CD14-positive monocyte (primary cell): ENCODE data around the gene KIF26B. TPM values are rescaled to one million over a fixed set of nuclear protein-coding genes. Genes with fewer than 3 reads are reported as not detected.

Experiments used
- DNase-seq, 3 donors: peaks; one replicate each; pipeline ENCODE4 v3.0.0-alpha.2; 2011 to 2022
- H2AFZ ChIP-seq: 2 replicates; pipeline ENCODE4 v1.6.0; 2012; ENCODE audit warnings: mild to moderate bottlenecking, low read depth, low read length, inconsistent platforms; ENCODE audit not compliant: insufficient read depth, poor library complexity, severe bottlenecking
- H3K27ac ChIP-seq, 2 donors: 1 replicate in 1 of 2; 2 replicates in 1 of 2; pipeline ENCODE4 v1.5.1; 2012 to 2013; ENCODE audit warnings: low read length in 2 of 2, control low read depth in 1 of 2, inconsistent platforms in 1 of 2, low read depth in 1 of 2, mild to moderate bottlenecking in 1 of 2
- H3K27me3 ChIP-seq, 2 donors: one replicate each; pipeline versions ENCODE4 v1.6.0 to v1.6.1; 2011 to 2013; ENCODE audit warnings: low read length in 2 of 2; ENCODE audit not compliant: control insufficient read depth in 2 of 2, insufficient read depth in 2 of 2
- H3K36me3 ChIP-seq, 2 donors: replicated peaks in 1 of 2; 1 replicate in 1 of 2; 2 replicates in 1 of 2; pipeline versions ENCODE4 v1.5.1 to v1.6.1; 2012 to 2013; ENCODE audit warnings: low read length in 2 of 2, control low read depth in 1 of 2, inconsistent platforms in 1 of 2, mild to moderate bottlenecking in 1 of 2; ENCODE audit not compliant: insufficient read depth in 2 of 2, control insufficient read depth in 1 of 2
- H3K4me1 ChIP-seq, 2 donors: 1 replicate in 1 of 2; 2 replicates in 1 of 2; pipeline versions ENCODE4 v1.5.1 to v1.6.1; 2012 to 2013; ENCODE audit warnings: low read length in 2 of 2, control low read depth in 1 of 2, inconsistent platforms in 1 of 2, mild to moderate bottlenecking in 1 of 2, moderate library complexity in 1 of 2; ENCODE audit not compliant: insufficient read depth in 2 of 2, control insufficient read depth in 1 of 2
- H3K4me2 ChIP-seq: replicated peaks from 2 replicates; pipeline ENCODE3; 2012; ENCODE audit warnings: low read length, moderate library complexity, mild to moderate bottlenecking; ENCODE audit not compliant: poor library complexity, severe bottlenecking; ENCODE audit errors: extremely low read depth
- H3K4me3 ChIP-seq, 3 experiments: fragments of 200-600 bp in 1 of 3; sonication (generic) in 1 of 3; replicated peaks in 1 of 3; 1 replicate in 2 of 3; 2 replicates in 1 of 3; pipeline ENCODE4 v1.5.1; 2011 to 2013; ENCODE audit warnings: low read length in 3 of 3, mild to moderate bottlenecking in 3 of 3, control low read depth in 2 of 3, low read depth in 2 of 3, inconsistent platforms in 1 of 3, moderate library complexity in 1 of 3
- H3K79me2 ChIP-seq: 2 replicates; pipeline ENCODE4 v1.6.0; 2012; ENCODE audit warnings: mild to moderate bottlenecking, control low read depth, inconsistent platforms, low read length, moderate library complexity; ENCODE audit not compliant: insufficient read depth
- H3K9ac ChIP-seq: 2 replicates; pipeline ENCODE4 v1.6.0; 2017; ENCODE audit warnings: low read length, mild to moderate bottlenecking; ENCODE audit not compliant: insufficient read depth, poor library complexity, severe bottlenecking
- H3K9me3 ChIP-seq, 2 donors: replicated peaks in 1 of 2; 1 replicate in 1 of 2; 2 replicates in 1 of 2; pipeline versions ENCODE4 v1.5.1 to v1.6.1; 2012 to 2013; ENCODE audit warnings: low read length in 2 of 2, control low read depth in 1 of 2; ENCODE audit not compliant: control insufficient read depth in 1 of 2, insufficient read depth in 1 of 2
- H4K20me1 ChIP-seq: 2 replicates; pipeline ENCODE4 v1.6.0; 2012; ENCODE audit warnings: mild to moderate bottlenecking, low read length, control low read depth, moderate library complexity; ENCODE audit not compliant: insufficient read depth
- H3K27ac Mint-ChIP-seq, 7 donors: one replicate each; pipeline ENCODE4 v1.8.0; 2020; ENCODE audit warnings: mild to moderate bottlenecking in 7 of 7, mixed read lengths in 7 of 7, moderate library complexity in 6 of 7, inconsistent platforms in 2 of 7
- H3K27me3 Mint-ChIP-seq, 3 donors: one replicate each; pipeline ENCODE4 v1.8.0; 2021 to 2022; ENCODE audit warnings: low read depth in 3 of 3, mild to moderate bottlenecking in 3 of 3, mixed read lengths in 3 of 3, moderate library complexity in 3 of 3, inconsistent platforms in 1 of 3
- H3K36me3 Mint-ChIP-seq, 2 donors: one replicate each; pipeline ENCODE4 v1.8.0; 2020; ENCODE audit warnings: mixed read lengths in 2 of 2, inconsistent platforms in 1 of 2, mild to moderate bottlenecking in 1 of 2
- H3K4me1 Mint-ChIP-seq: one replicate; pipeline ENCODE4 v1.8.0; 2020; ENCODE audit warnings: mild to moderate bottlenecking, mixed read lengths
- H3K4me3 Mint-ChIP-seq, 2 donors: one replicate each; pipeline ENCODE4 v1.8.0; 2020; ENCODE audit warnings: mild to moderate bottlenecking in 2 of 2, mixed read lengths in 2 of 2, moderate library complexity in 1 of 2
- H3K9me3 Mint-ChIP-seq, 7 donors: one replicate each; pipeline ENCODE4 v1.8.0; 2020 to 2022; ENCODE audit warnings: mixed read lengths in 7 of 7, mild to moderate bottlenecking in 6 of 7, moderate library complexity in 6 of 7, inconsistent platforms in 2 of 7
- CTCF ChIP-seq: fragments of 200-600 bp; IDR thresholded peaks from one replicate; pipeline ENCODE4 v1.8.0; 2022; ENCODE audit warnings: antibody characterized with exemption, mild to moderate bottlenecking
- WGBS: methylation state at CpG from one replicate; pipeline ENCODE4 v1.1.5; 2013; ENCODE audit warnings: missing lambda C conversion rate; ENCODE audit not compliant: insufficient coverage; 5-methylcytosine and 5-hydroxymethylcytosine counted together
- intact Hi-C, 2 donors: fragments of 100-400 bp; cut with micrococcal nuclease; formaldehyde crosslinking; loops; one replicate each; pipeline versions ENCODE4 v1.15.0 to v1.15.1; 2023
- polyA plus RNA-seq, 3 donors: library from polyadenylated mRNA; depleted of rRNA in 1 of 3; unstranded in 2 of 3; stranded (reverse) in 1 of 3; fragments of 300-500 nt in 2 of 3; fragments of >200 nt in 1 of 3; fragmentation: Illumina TruSeq in 2 of 3; gene quantifications; 1 replicate in 2 of 3; 2 replicates in 1 of 3; pipeline ENCODE4 v1.2.3, GENCODE V29; 2012 to 2021

Gene KIF26B
- polyA plus RNA-seq, 3 donors: 0.01 to 0.05 TPM; not detected in 1

- intact Hi-C loops: no loop called here
- Mint-ChIP-seq H3K36me3 (peaks cover 0 to 3% of the 10 kb centered on the region in 2 donors), H3K4me3 (no peak overlapping the region), H3K27me3 (peaks cover 15 to 27% (median 18%) of the 10 kb centered on the region in 3 donors), H3K9me3 (peaks cover 0 to 3% (median 0%) of the 10 kb centered on the region in 7 donors), H3K27ac (no peak overlapping the region), H3K4me1 (no peaks in the 10 kb centered on the region)
- H3K4me2 ChIP-seq: no peak overlapping the region
- H3K9me3 ChIP-seq: peaks cover 0 to 3% of the 10 kb centered on the region in 2 donors
- no peaks in the 10 kb centered on the region for H3K27me3 ChIP-seq
- 98% methylated on average over 8 of the region's 9 CpGs for WGBS
- DNase-seq: no peak
- no peaks in the 10 kb centered on the region for H3K36me3 ChIP-seq
- H3K4me3 ChIP-seq: no peak overlapping the region
- no peak overlapping the region for H2AFZ ChIP-seq
- no peaks in the 10 kb centered on the region for H3K4me1 ChIP-seq
- no peak for TF ChIP-seq CTCF
- H3K79me2 ChIP-seq: no peaks in the 10 kb centered on the region
- H4K20me1 ChIP-seq: no peaks in the 10 kb centered on the region
- H3K9ac ChIP-seq: no peak overlapping the region
- no peak overlapping the region for H3K27ac ChIP-seq
Observed at GRCh38 chr1:245551536-245551935, 396.8 kb downstream of the KIF26B start.

GRCh38 chr1:245552331-245552730 lies 397.5 kb downstream of the KIF26B start:
- intact Hi-C loops: no loop called here
- Mint-ChIP-seq H3K4me3 (peak overlapping the region in 1 of 2 donors; percentile 40), H3K27me3 (peaks cover 13 to 24% (median 15%) of the 10 kb centered on the region in 3 donors), H3K9me3 (peaks cover 0 to 3% (median 0%) of the 10 kb centered on the region in 7 donors), H3K4me1 (peaks cover 2% of the 10 kb centered on the region), H3K27ac (no peak overlapping the region), H3K36me3 (peaks cover 0 to 3% of the 10 kb centered on the region in 2 donors)
- Histone ChIP-seq H3K4me1 (no peaks in the 10 kb centered on the region), H3K9me3 (peaks cover 0 to 3% of the 10 kb centered on the region in 2 donors), H4K20me1 (no peaks in the 10 kb centered on the region), H3K27me3 (no peaks in the 10 kb centered on the region), H2AFZ (no peak overlapping the region), H3K36me3 (no peaks in the 10 kb centered on the region), H3K27ac (no peak overlapping the region), H3K4me3 (no peak overlapping the region), H3K79me2 (no peaks in the 10 kb centered on the region), H3K9ac (no peak overlapping the region), H3K4me2 (no peak overlapping the region)
- 93% methylated on average over 7 of the region's 9 CpGs for WGBS
- no peak for TF ChIP-seq CTCF
- DNase-seq: no peak
